NCI-H526 treated with DMSO at 0.1 percent for 48 hours (cell line): ENCODE data around the gene EAF2.
"Not testable (repeated sequence)": the region's sequence is repeated elsewhere in the genome, so short reads cannot be mapped to it uniquely, and the experiment has no call there.

ENCODE experiments used
- DNase-seq: peaks from one replicate; lab custom pipeline; 2025; lab: John Stamatoyannopoulos, UW

Gene EAF2

DNA sequence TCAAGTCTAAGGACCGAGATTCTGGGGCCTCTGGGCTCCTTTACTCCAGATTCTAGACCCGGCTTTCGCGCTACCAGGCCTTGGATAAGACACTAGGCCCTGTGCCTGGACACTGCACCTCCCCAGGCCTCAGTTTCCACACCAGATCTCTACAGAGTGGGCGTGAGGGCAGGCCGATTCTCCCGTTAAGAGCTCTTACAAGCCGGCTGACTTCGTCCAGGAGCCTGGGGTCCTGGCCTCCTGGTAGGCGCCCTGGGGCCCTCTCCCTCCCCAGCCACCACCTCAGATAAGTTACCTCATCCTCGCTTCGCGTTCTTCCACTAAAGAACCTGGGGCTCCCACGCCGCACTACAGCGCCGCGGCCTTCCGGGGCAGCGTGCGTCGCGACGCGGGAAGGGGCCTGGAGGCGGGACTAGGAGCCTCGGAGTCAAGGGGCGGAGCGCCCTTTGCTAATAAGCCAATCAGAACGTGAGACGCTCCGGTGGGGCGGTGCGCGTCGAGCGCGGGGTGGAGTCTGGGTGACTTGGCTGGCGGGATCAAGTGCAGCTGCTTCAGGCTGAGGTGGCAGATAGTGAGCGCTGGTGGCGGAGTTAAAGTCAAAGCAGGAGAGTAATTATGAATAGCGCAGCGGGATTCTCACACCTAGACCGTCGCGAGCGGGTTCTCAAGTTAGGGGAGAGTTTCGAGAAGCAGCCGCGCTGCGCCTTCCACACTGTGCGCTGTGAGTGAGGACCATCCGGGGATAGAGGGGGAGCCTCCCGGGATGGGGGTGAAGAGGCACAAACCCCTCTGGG, at the start of gene EAF2, which contains the start of gene IQCB1:
TSS of gene EAF2 (plus strand) at position 539 of the 794 bp plus-strand sequence. CDS start at position 616, 77 bp downstream.
TSS of gene IQCB1 (minus strand) at position 390 of the 794 bp plus-strand sequence. CDS start 6,100 bp downstream, outside the sequence.
- peak; percentile 94 for DNase-seq

DNA sequence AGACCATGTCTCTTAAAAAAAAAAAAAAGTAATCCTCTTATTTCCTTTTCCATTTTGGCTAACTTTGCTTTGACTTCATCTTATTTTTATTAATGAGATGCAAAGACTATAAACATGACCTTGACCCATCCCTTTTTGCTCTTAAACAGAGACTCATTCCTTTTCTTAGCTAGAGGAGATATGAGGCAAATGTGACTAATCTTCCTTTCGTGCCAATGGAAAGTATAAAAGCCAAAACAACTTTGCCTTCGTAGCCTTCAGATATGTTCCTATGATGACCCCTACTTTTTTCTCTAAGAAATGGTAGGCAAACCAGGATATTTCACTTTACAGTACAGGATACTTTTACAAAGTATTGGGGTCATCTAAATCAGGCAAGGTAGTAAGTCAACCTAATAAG, 48.5 kb upstream of the EAF2 start:
- DNase-seq = no peak

DNA sequence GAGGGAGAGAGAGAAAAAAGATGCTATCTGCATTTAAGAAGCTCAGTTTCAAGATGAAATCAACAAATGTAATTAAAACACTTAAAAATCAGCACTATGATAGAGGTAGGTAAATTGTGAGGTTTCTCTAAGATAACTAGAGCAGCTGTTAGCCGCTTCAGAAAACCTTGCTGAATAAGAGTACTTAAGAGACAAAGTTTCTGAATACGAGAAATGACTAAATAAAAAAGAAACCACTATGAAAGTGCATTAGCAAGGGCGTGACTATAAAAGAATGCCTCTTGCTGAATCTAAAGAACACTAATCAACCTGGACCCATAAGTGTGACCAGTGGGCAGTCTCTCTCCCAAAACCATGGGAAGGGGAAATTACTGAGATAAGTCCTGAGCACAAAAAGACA, 41.9 kb upstream of the EAF2 start:
- DNase-seq = no peak

DNA sequence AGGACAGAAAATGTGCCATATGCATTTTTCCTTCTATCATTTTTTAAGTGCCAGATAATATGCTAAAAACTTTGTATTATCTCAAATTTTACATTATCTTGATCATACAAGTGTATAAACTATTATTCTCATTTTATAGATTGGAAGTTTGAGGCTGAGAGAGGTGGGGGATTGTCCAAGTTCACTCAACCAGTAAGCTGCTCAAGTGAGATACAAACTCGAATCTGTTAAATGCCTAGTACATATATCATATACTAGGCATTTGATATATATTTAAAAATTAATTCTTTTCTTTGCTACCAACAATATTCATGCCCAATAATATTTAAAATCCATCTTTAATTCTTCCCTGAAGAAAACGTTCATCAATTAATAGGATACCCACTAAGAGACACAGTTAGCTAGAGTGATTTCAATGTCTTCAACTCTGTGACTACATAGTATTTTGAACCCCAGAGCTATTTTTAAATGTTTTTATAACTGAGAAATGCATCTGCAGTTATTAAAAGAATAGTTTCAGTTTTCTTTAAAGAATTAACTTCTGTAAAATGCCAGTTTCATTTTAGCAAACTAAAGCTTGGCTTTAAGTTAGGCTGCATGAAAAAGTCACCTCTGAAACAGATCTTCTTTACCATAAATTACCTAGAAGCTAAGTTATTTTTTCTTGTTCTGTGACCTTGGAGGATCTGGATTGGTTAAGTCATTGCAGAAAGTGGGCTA, 40.6 kb upstream of the EAF2 start:
- DNase-seq = no peak

DNA sequence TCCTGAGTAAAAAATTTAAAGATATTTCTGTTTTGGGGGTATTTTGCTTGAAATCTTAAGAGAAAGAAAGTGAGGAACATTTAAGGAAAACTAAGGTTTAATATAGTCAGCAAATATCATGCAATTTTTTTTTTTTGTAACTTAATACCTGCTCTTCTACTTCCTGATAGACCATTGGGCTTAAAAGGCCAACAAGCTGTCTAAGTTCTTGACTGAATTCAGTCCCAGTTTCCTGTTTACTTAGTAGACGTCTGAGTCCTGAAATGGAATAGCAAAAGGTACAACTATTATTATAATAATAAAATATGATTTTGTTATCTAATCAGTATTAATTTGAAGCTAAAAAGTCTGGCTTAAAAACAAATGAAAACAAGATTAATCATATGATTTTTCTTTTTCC, 38.0 kb upstream of the EAF2 start:
- no peak for DNase-seq

DNA sequence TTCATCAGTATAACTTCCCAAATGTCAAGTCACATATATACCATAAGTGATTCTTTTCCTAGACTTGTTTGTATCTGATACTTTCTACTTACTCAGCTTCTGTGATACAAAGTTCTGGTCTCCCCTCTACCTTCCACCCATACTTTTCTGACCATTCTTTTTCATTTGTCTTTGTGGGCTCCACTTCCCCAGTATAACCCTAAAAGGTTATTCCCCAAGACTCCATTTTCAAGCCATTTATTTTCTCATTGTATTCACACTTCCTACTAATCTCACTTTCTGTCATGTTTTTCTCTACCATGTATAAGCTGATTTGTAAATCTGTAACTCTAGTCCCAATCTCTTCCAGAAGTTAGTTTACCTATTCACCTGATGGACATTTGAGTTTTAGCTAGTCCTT, 34.1 kb upstream of the EAF2 start:
- DNase-seq = no peak

DNA sequence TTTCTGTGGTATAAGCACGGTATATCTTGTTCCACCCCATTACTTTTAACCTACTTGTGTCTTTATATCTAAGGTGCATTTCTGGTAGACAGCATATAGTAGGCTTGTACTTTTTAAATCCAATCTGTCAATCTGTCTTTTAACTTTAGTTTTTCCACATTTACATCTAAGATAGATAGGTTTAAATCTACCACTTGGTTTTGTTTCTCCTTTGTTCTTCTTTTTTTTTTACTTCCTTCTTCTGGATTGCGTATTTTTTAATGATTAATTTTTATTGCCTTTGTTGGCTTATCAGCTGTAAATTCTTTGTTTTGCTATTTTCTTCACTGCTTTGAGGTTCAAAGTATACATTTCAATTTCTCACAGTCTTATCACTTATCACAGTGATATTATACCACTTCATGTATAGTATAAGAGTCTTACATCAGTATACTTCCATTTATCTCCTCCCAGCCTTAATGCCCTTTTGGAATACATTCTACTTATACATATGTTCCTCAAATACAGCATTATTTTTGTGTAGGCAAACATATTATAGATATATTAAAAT, 31.2 kb upstream of the EAF2 start:
- DNase-seq = no peak

DNA sequence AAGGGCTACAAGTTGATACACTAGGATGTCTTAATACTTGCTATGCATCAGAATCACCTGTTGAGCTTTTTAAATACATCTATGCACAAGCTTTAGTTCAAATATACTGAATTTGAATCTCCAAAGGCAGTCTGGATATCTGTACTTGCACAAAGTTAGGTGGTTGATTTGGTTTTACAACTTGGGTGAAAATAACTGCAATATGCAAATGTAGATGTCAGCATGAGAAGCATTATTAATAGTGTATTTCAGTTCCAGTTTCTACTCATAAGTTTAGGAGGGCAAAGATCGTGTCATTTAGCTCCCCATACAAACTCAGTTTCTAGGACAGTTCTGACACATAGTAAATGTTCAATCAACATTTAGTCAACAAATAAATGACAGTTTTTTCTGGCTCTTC, 25.8 kb upstream of the EAF2 start:
- DNase-seq = no peak

DNA sequence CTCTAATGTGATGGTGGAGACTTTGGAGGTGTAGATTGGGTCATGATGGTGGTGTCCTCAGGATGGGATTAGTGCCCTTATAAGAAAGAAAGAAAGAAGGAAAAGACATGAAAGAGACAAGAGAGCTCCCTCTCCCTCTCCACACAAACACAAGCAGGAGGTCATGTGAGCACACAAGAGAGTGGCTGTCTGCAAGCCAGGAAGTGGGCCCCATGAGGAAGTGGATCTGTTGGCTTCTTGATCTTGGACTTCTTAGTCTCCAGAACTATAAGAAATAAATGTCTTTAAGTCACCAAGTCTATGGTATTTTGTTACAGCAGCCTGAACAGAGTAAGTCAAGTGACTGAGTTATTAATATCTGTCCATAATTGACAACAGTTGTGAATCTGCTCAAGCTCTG, 17.3 kb upstream of the EAF2 start:
- DNase-seq = no peak

DNA sequence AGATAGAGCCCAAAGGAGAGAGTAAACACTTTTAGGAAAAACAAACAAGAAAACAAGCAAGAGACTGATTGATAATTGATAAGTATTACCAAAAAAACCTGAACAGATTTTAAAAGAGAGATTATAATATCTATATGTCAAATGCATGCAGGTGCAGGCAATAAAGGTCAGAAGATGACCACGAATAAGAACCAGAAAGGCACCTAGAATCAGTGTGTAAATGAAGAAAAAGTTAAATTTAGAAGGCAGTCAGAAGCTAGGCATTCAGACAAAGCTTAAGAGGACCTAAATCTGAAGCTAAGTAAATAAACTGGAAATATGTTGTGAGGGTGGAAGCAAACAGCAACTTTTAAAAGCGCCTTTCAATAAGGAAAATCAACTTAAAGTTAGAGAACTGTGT, 16.4 kb upstream of the EAF2 start:
- no peak for DNase-seq

DNA sequence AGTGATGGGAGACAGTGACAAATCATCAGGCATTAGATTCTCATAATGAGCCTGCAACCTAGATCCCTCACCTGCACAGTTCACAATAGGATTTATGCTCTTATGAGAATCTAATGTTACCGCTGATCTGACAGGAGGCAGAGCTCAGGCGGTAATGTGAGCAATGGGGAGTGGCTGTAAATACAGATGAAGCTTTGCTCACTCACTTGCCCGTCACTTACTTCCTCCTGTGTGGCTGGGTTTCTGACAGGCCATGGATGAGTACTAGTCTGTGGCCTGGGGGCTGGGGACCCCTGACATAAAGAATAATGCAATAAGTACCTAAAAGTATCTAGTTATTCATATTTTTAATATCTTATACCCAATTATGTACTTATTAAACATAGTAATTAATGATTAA, 15.8 kb upstream of the EAF2 start:
- DNase-seq = no peak

DNA sequence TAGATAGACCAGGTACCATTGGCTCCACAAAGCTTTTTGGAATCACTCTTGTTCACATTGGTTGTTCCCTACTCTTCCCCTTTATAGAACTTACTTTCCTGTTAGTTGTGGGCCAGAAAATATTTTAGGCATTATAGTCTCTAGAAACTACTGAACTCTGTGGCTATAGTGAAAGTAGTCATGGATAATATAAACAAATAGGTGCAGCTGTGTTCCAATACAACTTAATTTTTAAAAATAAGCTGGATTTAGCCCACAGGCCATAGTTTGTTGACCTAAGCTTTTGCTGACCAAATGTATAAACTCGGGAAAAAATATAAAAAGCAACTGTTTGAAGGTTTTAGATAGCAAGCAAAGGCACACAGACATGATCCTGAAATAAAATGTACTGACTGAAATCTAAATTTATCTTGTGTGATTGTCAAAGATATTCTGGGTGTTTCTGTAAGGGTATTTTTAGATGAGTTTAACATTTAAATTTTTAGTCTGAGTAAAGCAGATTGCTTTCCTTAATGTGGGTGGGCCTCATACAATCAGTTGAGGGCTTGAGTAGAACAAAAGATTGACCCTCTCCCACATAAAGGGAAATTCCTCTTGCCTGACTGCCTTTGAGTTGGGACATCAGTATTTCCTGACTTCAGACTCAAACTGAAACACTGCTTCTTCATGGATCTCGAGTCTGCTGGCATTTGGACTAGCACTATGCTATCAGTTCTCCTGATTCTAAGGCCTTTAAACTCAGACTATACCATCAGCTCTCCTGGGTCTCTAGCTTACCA, 13.4 kb upstream of the EAF2 start:
- no peak for DNase-seq

DNA sequence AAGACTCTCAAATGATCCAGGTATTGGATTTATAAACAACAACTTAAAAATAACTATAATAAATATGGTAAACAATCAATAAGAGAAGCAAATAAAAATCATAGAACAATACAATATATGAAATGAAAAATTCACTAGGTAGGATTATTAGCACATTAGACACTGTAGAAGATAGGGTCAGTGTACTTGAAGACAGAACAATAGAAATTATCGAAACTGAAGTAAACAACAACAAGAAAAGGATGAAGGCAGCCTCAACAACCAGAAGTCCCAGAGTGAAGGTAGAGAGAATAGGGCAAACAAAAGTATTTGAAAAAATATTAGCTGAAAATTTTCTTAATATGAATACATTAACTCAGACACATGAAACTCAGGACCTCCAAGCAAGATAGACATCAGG, 12.0 kb upstream of the EAF2 start:
- no peak for DNase-seq

DNA sequence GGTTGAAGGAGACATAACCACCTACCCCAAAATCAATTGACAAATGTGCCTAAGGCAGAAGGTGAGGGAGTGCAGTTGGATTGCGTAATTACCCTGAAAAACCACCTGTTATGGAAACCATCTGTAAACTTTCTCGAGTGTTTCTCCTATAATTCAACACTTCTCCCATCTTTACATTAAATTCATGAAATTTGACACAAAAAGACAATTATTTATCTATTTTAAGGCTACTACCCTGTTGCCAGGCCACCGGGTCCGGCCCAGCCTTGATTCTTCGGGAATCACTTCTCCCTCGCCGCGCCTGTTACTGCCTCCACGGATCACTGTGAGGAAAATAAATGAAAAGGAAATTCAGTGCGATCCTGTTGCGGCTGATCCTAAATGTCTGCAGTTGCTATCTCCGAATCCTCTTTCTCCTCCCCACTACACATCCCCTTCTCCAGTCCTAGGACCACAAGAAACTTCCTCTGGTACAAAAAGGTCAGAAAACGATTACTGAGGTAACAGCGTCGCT, 795 bp upstream of the EAF2 start:
- no peak for DNase-seq

DNA sequence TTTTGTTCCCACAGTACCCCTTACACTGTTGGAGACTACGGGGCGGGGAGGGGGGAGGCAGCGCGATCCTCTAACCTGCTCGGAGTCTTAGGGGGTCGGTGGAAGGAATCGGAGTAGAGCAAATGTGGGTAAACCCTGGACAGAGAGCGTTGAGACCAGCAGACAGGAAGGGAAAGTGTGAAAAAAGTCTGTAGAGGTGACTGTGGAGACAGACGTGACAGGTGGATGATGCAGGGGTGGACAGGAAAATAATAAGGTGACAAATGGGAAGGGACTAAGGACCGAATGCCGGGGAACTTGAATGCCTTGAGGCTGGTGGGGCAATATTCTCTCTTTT, 424 bp downstream of the EAF2 start:
- DNase-seq = peak; percentile 64

DNA sequence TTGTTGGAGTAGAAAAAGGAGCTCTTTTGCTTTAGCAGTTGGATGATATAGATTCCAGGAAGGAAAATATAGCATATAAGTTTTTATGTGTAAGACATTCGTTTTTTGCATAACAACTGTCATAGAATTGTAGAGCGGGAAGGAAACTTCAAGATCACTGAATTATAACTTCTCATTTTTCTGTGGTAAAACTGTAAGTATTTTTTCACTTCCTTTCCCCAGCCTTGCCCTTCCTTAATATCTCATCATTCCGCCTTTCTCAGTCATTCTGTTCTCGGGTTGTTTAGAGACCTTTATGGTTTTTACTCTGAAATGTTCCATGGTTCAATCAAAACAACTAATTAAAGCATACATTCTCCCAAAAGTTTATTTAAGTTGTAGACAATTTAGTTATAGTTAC, 1.1 kb downstream of the EAF2 start:
- DNase-seq = no peak

DNA sequence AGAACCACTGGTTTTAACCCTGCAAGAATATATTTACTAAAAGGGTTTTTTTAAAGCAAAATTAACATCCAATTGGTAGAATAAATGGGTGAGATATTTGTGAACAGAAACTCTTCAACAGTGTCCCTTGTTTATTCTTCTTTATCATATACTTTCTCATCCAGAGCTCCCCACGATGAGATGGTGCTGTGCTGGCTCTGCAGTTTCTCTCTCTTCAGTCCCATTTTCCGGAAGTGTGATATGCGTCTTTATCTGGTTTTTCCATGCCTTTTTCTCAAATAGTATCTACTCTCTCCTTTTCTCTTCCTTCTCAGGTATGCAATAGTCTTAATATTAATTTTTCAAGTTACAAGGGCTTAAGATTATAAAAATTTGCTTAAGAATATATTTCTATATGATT, 1.5 kb downstream of the EAF2 start:
- no peak for DNase-seq

DNA sequence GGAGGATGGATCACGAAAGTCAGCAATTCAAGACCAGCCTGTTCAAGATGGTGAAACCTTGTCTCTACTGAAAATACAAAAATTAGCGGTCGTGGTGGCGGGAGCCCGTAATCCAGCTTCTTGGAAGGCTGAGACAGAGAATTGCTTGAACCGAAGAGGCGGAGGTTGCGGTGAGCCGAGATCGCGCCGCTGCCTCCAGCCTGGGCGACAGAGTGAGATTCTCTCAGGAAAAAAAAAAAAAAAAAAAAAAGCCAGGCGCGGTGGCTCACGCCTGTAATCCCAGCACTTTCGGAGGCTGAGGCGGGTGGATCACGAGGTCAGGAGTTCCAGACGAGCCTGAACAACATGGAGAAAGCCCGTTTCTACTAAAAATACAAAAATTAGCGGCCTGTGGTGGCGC, 5.0 kb downstream of the EAF2 start:
- no peak for DNase-seq

DNA sequence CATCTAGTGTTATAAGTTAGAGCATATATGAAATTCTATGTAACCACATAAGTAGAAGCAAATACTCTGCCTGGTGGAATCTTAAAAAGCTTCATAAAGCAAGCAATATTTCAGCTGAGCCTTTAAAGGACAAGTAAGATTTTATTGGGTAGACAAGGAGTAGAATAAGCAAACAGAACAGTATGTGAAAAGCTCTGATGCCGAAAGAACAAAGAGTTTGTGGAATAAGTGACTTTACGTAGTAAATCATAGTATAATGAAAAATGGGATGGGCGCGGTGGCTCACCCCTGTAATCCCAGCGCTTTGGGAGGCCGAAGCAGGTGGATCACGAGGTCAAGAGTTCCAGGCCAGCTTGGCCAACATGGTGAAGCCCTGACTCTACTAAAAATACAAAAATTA, 9.9 kb downstream of the EAF2 start:
- no peak for DNase-seq

DNA sequence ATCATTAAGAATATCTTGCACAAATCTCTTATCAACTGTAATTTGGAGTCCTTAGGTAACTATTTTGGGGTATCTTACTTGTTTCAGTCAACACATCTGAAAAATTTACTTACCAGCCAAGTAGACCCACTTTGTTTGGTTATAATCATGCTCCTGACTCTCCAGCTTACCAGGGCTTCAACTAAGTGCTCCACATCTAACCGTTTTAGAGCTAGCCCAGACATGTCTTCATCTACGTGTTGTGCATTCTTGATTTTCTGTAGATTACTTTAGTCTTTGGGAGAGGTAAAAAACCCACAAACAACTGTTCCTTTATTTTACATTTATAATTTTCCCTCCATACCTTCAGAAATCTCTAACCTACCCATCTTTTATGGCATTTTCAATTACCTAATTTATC, 17.2 kb downstream of the EAF2 start:
- no peak for DNase-seq

DNA sequence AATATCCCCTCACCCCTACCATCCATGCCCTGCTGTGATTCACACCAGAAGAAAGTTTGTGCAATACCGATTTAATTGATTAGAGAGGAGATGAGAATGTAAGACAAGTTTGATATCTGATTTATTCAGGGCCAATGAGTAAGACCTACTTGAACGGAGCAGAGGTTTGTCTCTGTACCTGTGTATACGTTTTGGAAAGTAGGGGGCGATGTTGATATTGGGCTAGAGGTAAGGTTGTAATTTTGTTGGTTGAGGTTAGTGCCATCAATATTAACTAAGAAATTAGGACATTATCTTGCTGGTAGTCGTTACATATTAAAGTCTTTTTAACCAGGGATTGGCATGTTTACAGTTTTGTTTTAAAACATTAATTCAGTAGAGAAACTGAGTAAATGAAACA, 20.5 kb downstream of the EAF2 start:
- peak; percentile 34 for DNase-seq

DNA sequence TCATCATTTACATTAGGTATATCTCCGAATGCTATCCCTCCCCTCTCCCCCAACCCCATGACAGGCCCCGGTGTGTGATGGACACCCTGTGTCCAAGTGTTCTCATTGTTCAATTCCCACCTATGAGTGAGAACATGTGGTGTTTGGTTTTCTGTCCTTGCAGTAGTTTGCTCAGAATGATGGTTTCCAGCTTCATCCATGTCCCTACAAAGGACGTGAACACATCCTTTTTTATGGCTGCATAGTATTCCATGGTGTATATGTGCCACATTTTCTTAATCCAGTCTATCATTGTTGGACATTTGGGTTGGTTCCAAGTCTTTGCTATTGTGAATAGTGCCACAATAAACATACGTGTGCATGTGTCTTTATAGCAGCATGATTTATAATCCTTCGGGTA, 22.8 kb downstream of the EAF2 start:
- DNase-seq = not testable (repeated sequence)
